ENCODE results near the gene DSG4. TPM values are rescaled to one million over a fixed set of nuclear protein-coding genes. Genes with fewer than 3 reads are reported as not detected.

DSG4 gene, protein sequence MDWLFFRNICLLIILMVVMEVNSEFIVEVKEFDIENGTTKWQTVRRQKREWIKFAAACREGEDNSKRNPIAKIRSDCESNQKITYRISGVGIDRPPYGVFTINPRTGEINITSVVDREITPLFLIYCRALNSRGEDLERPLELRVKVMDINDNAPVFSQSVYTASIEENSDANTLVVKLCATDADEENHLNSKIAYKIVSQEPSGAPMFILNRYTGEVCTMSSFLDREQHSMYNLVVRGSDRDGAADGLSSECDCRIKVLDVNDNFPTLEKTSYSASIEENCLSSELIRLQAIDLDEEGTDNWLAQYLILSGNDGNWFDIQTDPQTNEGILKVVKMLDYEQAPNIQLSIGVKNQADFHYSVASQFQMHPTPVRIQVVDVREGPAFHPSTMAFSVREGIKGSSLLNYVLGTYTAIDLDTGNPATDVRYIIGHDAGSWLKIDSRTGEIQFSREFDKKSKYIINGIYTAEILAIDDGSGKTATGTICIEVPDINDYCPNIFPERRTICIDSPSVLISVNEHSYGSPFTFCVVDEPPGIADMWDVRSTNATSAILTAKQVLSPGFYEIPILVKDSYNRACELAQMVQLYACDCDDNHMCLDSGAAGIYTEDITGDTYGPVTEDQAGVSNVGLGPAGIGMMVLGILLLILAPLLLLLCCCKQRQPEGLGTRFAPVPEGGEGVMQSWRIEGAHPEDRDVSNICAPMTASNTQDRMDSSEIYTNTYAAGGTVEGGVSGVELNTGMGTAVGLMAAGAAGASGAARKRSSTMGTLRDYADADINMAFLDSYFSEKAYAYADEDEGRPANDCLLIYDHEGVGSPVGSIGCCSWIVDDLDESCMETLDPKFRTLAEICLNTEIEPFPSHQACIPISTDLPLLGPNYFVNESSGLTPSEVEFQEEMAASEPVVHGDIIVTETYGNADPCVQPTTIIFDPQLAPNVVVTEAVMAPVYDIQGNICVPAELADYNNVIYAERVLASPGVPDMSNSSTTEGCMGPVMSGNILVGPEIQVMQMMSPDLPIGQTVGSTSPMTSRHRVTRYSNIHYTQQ
- 0.02 TPM in 1 of 5 replicates, not detected in the others for total RNA-seq (2022; extraction: Qiagen RNA extraction; ENCODE audit: low read depth)

DNA sequence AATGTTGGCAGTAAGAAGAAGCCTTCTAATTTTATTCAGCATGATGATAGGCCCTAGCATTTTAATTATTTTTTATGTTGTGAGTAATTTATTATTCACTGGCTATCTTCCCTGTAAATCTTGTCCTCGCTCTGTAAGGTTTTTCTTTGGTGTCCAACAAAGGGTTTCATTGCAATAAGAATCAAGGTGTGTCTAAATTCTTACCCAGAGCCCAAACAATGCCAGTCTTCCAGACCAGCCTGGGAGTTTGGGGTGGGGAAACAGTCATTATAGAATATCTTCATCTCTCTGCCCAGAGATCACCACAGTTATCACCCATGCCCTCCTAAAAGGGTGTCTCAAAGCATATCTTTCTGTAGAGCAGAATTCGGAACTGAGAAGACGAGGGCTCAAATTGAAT is at the start of gene DSG4:
Gene DSG4 (plus strand): TSS at position 301 of the 400 bp plus-strand sequence. CDS start 135 bp downstream, outside the sequence.

DNA sequence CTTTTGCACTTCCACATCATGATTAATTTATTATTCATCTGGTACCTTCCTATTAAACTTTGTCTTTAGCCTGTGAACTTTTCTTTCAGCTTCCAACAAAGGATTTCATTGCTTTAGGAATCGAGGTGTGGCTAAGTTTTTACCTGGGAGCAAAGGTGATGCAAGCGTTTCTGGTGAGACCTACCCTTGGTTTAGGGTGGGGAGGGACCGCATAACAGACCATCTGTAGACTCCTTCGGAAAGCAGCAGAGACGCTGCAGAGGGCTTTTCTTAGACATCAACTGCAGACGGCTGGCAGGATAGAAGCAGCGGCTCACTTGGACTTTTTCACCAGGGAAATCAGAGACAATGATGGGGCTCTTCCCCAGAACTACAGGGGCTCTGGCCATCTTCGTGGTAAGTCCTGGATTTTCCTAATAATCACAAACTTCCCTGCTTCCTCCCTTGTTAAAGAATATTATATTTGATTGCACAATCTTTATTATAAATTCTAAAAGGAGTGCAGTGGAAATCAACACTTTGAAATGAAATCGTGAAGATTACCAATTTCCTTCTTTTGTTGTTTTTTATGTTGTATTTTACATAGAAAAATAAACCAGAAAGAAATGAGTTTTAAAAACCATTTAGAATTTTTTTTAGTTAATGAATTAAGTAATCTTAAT is 71.1 kb downstream of the DSG4 start, which contains the start of gene DSG3:
Gene DSG3 (plus strand): TSS at position 212 of the 662 bp plus-strand sequence. CDS start 137 bp downstream, at position 349.

Other genes with a start within 250 kb of the DSG4 start
- gene DSC1, start 213.9 kb upstream of the DSG4 start, total RNA-seq (2022; extraction: Qiagen RNA extraction; ENCODE audit: low read depth), result not detected in 5 replicates
- gene DSG1, start 58.6 kb upstream of the DSG4 start, total RNA-seq (2022; extraction: Qiagen RNA extraction; ENCODE audit: low read depth), result not detected in 5 replicates
- 0.01 to 0.02 TPM in 2 of 5 replicates, not detected in the others for gene DSG3, start 71.0 kb downstream of the DSG4 start, total RNA-seq (2022; extraction: Qiagen RNA extraction; ENCODE audit: low read depth)
- 48.7 to 82.8 TPM (median 68.1 TPM) in 5 replicates for gene DSG2, start 121.4 kb downstream of the DSG4 start, total RNA-seq (2022; extraction: Qiagen RNA extraction; ENCODE audit: low read depth)
- gene TTR, start 215.1 kb downstream of the DSG4 start, total RNA-seq (2022; extraction: Qiagen RNA extraction; ENCODE audit: low read depth), result 0.16 to 0.41 TPM in 2 of 5 replicates, not detected in the others

Measured in A549 treated with DMSO at 1 μM for 4 hours (cell line).